Hematopoietic multipotent progenitor cell treated with erythropoietin and hydrocortisone succinate and interleukin-3 and kit ligand, for 17 days (in vitro differentiated cells): ENCODE data around the gene PKNOX2.

ENCODE experiments used
- DNase-seq: peaks from one replicate; pipeline ENCODE4 v3.0.0-alpha.2; 2015; ENCODE audit warnings: low spot score

The PKNOX2 gene

DNA sequence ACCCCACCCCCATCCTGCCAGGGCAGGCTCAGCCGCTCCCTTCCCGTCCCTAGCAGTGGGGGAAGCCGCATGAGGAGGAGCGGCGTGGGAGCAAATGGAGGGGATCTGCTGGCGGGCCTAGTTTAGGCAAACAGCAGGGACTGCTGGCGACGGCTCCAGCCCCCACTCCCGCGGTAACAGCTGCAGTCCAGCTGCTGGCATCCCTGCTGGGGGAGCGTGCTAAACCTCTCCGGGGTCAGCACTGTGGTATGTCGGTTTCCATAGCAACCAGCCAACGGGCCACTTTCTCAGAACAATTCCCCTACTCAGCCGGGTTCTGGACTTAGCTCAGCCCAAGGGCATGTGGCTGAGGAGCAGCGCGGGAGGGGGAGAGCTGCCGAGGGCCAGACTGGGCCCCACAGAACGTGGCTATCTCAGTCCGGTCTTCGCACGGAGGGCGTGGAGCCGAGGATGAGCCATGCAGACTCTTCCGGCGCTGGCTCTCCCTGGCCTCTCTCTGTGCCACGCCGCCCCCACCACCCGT, 98.8 kb downstream of the PKNOX2 start:
- no peak for DNase-seq

DNA sequence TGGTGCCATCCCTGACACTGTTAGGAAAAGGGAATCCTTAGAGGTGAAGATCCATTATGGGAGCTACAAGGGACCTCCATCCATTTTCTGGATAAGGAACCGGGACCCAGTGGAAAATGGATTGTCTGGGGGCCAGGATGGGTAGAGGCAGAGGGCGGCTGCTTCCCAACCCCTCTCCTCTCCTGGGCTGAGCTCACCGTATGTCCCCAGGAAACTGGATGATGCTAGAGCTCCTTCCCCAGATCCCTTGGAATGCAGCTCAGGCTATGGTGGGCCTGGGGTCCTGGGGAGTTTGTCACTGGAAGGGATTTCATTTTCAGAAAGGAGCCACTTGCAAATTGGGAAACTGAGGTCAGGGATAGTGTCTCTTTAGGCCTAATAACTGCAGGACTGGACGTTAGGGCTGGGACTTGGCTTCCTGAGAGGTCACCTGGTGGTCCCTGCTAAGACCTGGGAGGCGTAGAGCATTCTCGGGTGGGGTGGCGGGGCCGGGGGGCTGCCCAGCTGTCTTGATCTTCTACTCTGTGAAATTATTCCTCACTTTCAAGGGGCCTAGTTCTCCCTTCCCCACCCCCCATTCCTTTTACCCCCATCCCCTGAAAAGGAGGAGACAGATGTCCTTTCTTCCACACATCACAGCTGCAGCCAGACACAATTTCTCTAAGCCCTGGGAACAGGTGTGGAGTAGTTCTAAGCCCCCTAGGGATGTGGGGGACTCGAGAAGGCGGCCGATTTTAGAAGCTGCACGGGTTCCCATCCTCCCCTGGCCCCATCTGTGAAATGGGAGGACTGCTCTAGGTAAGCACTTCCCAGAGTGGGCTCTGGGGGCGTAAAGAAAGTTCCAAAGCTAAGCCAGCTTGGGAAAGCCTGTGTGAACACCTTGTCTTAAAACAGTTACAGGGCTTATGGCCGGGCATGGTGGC, 99.8 kb downstream of the PKNOX2 start:
- DNase-seq: no peak

DNA sequence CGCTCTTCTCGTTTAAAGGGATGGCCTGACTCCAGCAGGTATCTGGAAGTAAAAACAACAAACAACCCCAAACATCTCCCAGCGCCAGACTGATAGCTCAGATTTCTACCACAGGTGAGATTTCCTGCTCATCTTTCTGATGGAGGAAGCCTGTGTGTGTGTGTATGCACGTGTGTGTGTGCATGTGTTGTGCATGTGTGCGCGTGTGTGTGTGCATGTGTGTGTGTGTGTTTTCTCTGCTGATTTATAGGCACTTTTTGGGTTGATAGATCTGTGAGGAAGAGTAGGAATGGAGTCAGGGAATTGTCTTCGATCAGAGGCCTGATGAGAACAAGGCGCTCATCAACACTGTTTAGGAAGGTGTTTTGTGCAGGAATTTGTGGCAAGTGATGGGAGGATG, 103.0 kb downstream of the PKNOX2 start:
- DNase-seq: no peak

DNA sequence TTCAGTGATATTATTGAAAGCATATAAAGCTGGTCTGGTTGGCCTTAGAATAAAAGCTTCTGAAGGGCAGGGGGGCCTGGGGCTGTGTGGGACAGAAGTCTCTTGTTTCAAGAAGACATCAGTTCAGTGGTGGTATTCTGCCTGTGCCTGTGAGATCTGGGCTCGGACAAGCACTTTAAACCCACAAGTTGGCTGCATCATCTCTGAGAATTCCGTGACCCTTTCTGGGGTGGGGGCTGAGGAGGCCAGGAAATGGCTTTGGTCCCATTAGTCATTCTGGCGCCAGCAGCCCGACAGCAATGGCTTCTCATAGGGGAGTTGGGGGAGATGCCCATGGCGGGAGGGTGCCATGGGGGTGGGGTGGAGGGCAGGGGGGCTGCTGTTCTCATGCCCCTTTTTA, 104.1 kb downstream of the PKNOX2 start:
- DNase-seq: no peak

DNA sequence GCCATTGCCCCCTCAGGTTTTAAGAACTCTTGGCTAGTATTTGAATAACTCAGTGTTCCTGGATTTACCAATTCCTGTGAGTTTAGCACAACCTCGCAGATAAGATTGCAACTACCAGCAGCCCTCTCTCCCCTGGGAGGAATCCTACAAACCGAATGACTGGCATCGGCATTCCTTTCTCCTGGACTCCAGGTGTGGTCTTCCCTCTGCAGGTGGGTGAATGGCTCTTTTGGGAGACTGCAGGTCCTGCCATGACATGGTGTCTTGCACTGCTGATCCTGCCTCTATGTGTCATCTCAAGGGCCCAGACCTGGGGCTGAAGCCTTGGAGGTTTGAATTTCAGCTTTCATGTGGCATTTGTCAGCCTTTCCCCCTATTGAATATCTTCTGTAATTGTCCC, 105.6 kb downstream of the PKNOX2 start:
- no peak for DNase-seq

DNA sequence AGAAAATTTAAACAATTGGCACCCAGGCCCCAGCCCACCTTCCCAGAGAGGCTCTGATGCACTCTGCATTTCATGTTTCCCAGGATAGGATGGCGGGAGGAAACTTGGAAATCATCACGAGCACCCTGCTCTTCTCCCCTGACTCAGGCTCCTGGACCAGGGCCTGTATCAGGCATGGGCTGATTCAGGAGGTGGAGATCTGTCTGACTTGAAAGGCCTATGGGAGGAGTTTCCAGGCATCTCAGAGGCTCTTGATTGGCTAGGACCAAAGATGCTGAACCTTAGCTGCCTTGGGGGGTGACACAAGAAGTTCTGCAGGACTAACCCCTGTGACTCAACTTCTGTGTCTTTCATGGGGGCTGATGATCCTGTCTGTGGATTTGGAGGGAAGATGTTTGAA, 106.2 kb downstream of the PKNOX2 start:
- no peak for DNase-seq

DNA sequence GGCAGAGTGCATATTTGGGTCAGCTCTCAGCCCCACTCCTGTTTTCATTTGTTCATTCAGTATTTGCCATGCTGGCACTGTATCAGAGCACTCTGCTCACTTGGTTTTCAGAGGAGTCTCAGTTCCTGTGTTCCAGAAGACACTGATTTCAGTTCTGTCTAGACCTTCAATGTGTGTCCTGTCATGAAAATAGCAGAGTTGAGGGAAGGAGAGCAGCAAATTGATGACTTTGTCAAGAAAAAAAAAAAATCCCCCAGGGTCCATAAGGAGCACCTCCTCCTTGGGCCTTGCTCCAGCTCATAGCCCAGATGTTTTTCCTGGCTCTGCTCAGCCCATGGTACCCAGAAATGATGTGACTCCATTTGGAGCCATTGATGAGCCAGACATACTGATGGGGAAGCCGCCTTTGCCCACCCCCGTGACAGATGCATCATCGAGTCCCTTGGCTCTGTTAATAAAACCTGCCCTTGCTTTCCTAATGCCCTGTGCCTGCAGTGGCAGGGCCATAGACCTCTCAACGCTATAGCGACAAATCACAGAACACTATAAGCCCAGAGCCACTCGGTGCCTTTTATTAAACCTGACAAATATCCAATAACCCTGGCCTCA, 107.0 kb downstream of the PKNOX2 start:
- no peak for DNase-seq

DNA sequence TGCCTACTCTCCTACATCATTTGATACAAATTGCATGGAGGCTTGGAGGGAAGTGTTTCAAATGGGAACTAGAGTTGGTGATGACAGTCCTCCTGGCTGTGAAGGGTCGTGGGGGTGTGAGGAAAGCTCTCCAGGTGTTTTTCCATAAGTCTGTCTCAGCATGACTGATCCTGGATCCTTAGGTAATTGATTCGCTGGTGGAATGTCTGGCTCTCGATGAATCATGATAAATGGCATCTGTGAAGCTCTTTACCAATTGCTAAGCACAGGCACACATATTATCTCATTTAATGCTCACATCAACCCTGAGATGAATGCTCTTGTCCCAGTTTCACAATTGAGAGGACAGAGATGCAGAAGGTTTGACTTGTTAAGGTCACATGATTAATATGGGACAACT, 107.5 kb downstream of the PKNOX2 start:
- DNase-seq: no peak

DNA sequence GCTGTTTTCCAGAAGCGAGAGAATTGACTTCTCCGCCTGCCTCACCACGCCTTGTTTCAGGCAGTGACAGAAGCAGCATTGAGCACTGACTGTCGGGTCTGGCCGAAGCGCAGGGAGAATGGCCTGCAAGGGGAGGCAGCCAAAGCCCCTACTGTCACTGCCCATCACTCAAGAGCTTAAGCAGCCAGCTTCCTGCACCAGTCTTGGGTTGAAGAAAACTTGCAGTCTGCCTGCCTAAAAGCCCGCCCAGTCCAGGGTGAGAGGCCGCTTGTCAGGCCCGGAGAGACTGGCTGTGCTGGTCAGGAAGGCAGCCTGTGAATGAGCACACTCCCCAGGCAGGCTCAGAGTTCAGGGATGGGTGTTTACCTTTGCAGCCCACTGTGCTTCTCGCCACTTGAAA, 108.3 kb downstream of the PKNOX2 start:
- no peak for DNase-seq

DNA sequence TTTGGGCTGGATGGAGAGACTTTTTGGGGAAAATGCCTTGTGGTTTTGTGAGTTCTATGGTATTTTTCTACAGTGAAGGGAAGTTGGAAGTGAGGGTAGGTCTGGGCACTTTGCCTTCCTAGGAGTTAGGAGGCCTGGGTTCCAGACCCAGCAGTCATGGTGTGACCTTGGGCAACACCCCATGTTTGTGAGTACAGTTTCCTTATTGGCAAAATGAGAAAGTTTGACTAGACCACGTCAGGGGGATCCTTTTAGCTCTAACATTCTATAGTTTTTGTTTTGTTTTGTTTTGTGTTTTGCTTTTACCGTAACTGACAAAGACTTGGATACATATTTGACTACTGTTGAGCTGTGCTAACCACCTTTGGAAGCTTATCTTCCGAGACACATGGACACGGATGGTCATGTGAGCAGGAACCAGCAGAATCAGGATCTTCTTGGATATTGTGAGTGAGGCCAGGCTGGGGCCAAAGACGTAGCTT, 109.0 kb downstream of the PKNOX2 start:
- DNase-seq: no peak

DNA sequence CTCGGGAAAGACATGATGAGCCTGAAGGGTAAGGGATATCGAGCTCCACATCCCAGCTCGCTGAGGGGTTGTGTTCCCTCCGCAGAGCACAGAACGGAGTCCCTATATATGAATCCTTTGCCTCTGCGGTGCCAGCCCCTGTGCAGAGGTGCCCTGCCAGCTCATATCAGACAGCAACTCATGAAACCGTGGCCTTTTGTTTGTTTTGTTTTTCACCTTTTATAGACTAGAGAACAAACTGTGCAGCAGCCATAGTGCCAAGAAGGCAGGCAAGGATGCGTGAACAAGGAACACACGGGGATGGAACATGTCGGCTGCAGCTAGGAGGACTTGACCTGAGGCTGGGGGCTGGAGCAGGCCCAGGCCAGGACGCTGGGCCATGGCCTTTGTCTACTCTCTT, 109.8 kb downstream of the PKNOX2 start:
- no peak for DNase-seq

DNA sequence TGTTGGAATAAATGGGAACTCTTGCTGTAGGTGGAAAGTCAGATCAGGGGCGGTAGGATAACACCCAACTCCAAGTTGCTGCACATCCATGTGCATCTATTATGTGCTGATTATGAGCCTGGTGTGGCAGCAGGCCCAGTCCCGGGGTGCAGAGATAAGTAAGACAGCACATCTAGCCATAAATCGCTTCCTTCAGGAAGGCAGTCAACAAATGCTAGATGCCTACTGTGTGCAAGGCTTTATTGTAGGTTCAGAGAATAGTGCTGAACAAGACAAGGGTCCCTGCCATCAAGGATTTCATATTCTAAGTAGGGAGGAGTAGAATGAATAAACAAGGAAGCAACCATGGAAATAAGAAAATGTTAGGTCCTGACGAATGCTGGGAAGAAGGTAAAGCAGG, 110.2 kb downstream of the PKNOX2 start:
- DNase-seq: no peak

DNA sequence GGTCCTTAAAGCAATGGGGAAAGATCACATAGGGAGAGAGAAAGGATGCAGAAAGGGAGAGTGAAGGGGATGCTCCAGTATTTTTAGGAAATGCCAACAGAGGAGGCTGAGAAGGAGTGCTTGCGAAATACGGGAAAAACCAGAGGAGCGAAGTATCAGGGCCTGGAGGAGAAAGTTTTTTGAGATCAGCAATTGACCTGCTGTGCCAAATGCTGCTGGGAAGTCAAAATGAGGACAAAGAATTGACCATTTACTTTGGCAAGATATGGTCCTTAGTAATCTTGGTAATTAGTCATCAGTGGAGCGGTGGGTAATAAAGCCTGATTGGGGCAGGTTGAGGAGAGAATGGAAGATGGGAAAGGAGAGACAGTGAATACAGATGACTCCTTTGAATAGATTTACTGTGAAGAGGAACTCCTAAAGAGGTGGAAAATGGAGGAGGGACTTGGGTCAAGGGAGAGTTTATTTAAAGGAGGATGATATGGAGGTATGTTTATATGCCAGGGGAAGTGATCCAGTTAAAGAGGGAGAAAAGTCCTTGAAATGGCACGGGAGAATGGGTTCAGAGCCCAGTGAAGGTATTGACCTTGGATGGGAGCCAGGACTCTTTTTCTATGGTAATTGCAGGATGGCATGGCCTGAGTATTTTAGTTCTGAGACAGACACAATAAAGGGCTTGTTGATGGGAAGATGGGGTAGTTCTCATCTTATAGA, 111.5 kb downstream of the PKNOX2 start:
- DNase-seq: no peak

DNA sequence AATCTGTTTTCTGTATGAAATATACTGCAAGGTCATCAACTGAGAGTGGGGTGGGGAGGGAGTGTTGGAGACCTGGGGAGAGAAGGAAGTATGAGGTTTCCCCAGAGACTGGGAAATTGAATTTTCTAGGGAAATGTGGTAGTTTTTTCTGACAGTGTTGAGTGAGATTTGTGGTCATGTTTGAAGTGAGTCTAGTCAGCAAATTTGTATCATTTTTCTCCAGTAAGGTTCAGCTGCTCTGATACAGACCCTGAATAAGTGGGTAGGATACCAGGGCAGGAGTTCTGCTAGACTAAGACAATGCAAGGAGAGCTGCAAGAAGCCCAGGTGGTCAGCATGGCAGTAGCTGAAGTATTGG, 112.0 kb downstream of the PKNOX2 start:
- DNase-seq: no peak

DNA sequence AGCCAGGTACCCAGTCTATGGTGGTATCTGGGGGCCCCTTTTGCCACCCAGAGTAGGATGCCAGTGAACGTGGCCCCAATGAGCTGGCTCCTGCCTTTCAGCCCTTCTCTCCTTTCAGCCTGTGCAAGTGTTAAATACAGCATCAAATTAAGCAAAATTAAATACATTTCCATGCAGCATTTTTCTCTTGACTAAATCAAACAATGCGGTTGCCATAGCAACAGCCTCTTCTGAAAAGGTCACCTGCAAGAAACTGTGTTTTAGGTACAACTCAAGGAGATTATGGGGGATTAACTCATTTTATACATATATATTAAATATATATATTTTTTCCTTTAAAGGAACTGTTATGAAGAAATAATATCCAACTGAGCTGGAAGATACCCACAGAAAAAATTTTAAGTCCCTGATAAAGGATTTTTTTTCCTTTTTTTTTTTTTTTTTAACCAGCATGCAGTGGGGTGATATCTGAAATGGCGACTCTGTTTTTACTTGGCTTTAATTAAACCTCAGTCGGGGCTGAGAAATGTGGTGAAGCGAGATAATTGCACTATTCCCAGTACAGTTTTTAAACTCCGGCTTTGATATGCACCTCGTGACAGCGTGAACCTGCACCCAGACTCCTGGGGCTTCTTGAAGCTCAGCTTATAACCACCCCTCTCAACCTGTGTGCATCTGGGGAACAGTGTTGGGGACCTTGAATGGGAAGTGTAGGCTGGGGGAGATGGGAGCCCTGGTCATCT, 115.3 kb downstream of the PKNOX2 start:
- no peak for DNase-seq

DNA sequence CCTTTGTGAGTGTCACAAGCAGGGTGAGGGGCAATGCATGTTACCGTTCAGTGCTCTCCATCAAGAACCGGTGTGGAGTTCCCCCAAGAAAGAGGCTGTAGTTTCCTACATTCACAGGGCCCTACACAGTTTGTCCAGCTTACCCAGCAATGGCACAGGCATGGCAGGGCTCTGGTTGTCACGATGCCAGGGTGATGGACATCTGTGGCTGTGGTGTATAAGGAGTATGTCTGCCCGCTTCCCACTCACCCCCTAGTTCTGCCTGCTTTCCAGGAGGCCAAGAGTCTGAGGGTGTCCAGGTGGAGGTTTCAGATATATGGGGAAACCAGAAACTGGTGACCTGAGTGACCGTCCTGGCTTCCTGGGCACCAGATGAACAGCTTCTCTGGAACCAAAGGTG, 116.1 kb downstream of the PKNOX2 start:
- no peak for DNase-seq

DNA sequence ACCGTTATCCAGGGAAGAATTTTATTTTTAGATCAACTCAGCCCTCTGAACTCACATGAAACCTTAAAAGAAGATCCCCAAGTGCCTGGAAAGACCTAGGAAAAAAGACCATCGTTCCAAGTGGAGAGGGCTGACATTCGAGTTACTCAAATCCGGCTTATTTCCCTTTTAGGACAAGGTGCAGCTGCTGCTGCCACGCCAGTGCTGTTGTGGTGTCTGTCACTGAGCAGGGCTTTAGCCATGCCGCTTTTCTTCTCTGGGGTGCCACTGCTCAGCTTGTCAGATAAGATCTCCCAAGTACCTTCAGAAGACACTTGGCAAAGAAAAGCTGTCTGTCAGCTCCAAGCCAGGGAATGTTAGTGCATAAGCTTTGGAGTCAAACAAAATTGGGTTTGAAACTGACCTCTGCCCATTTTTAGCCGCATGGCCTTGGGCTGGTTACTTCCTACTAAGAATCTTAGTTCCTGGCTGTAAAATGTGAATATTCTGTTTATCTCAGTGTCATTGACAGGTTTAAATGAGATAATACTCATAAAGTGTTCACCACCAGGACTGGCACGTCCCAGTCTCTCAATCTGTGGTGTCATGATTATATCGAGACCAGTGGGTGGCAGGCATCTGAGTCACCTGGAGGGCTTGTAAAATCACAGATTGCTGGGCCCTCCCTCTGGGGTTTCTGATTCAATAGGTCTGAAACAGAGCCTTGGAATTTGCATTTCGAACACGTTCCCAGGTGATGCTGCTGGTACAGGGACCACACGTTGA, 117.5 kb downstream of the PKNOX2 start:
- no peak for DNase-seq

DNA sequence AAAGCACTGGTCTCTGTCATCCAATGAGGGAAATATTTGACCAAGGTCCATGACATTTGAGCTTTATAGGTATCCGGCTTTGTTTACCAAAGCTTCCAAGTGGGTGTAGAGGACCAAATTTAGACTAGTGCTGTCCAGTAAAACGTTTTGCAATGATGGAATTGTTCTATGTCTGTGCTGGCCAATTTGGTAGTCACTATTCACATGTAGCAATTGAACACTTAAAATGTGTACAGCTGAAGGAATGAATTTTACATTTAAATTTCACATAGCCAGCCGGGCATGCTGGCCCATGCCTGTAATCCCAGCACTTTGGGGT, 118.0 kb downstream of the PKNOX2 start:
- DNase-seq: no peak

DNA sequence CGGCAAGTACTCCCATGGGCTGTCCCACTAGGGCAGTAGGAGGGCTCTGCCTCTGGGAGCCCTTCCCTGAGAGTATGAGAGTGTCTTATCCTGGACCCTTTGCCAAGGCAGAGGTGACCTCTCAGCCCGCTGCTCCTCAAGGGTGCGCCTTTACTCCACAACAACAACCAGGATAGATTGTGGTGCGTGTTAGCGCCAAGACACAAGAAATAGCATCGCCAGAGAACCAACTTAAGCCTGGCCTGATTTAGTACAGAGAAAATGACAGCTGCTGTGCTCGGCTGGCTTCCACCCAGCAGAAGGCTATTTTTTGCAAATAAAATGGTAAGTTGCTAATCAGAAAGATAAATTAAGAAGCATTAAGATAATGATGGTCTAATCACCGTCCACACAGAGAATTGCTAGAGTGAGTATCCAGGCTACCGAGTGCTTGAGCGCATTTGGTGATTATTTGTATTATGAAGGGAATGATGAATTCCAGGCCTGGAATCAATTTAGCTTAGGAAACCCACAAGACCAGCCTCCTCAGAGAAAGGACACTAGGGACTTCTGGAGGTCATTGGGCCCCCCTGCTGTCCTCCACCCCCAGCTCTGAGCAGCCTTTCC, 119.8 kb downstream of the PKNOX2 start:
- DNase-seq: no peak

DNA sequence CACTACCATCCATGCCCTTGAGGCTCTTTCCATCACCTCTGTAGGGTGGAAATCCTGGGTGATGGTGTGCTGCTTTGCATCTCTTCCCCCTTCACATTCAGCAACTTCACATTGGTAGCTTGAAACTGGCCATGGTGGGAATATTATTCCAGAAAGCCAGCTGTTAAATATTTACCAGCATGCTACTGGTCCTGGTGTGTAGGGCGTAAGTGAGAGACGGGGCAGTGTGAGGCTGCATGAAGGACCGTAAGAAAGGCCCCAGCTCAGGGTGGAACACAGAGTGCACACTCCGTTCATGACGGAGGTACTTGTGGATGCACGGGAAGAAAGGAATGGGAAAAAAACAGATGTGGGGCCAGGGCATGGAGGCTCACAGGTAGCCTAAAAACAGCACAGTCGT, 121.3 kb downstream of the PKNOX2 start:
- no peak for DNase-seq

DNA sequence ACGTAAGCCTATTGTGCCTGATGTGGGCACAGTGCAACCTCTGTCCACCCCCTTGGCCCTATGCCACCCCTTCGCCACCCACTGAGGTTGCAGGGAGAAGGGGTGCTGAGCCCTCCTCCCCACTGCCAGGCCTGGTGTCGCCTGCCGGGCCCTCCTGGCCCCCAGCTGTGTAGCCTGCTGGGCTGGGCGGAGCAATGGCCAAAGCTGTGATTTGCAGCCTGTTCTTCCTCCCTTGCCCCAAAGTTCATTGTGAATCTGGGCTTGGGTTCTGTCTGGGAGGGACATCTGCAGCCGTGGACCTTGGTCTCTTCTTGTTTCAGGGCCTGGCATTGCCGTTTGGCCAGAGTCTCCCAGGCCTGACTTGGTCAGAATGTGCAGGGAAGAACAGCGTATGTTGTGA, 121.9 kb downstream of the PKNOX2 start:
- DNase-seq: no peak
